Esophagus squamous epithelium (tissue), 5 donors: ENCODE data around the gene KRCC1. TPM values are rescaled to one million over a fixed set of nuclear protein-coding genes. Genes with fewer than 3 reads are reported as not detected.

Experiments
- DNase-seq: peaks from one replicate; lab custom pipeline; 2025; lab: John Stamatoyannopoulos, UW
- H3K27ac ChIP-seq, 4 donors: fragments of 200-600 bp; sonication (generic); one replicate each; pipeline ENCODE4 v1.5.1; 2016 to 2019; ENCODE audit warnings: mild to moderate bottlenecking in 1 of 4
- H3K27me3 ChIP-seq, 4 donors: fragments of 200-600 bp; sonication (generic); 1 replicate in 3 of 4; 2 replicates in 1 of 4; pipeline versions ENCODE4 v1.5.1 to v1.6.0; 2017 to 2021; ENCODE audit warnings: antibody characterized with exemption in 1 of 4
- H3K36me3 ChIP-seq, 3 donors: fragments of 200-600 bp; sonication (generic); one replicate each; pipeline ENCODE4 v1.5.1; 2016 to 2019
- H3K4me1 ChIP-seq, 3 donors: fragments of 200-600 bp; sonication (generic); one replicate each; pipeline ENCODE4 v1.5.1; 2017 to 2019
- H3K4me3 ChIP-seq, 4 donors: fragments of 200-600 bp; sonication (generic); 1 replicate in 3 of 4; 2 replicates in 1 of 4; pipeline ENCODE4 v1.5.1; 2016 to 2019; ENCODE audit warnings: mild to moderate bottlenecking in 2 of 4, moderate library complexity in 1 of 4
- H3K9me3 ChIP-seq, 3 donors: fragments of 200-600 bp; sonication (generic); one replicate each; pipeline ENCODE4 v1.5.1; 2016 to 2019
- POLR2A ChIP-seq, 4 donors: fragments of 450-650 bp; IDR thresholded peaks; one replicate each; pipeline ENCODE4 v1.6.1; 2017; ENCODE audit warnings: antibody characterized with exemption in 4 of 4, mild to moderate bottlenecking in 4 of 4, moderate library complexity in 3 of 4
- WGBS, 2 donors: methylation state at CpG; one replicate each; pipeline ENCODE4 v1.1.5; 2018; 5-methylcytosine and 5-hydroxymethylcytosine counted together
- intact Hi-C: fragments of 100-400 bp; cut with DNase I; formaldehyde crosslinking; loops from one replicate; pipeline ENCODE4 v1.15.0; 2022
- total RNA-seq, 4 donors: library from RNA; depleted of rRNA; stranded (reverse); fragments of >200 nt; gene quantifications; one replicate each; pipeline ENCODE4 v1.1.0, GENCODE V29; 2016
- TF ChIP-seq, protein P1 (sequence below), 6 experiments: fragments of 450-650 bp in 4 of 6; fragments of 200-600 bp in 2 of 6; sonication (generic) in 2 of 6; IDR thresholded peaks; one replicate each; pipeline ENCODE4 v1.5.1; 2016 to 2019; ENCODE audit warnings: antibody characterized with exemption in 6 of 6, mild to moderate bottlenecking in 4 of 6, moderate library complexity in 4 of 6
- donor health status: DM: yes; HTN: yes; CAD: no.

Gene KRCC1
- 10 to 100 TPM; 11.7 to 28.4 (median 20.1) TPM for total RNA-seq

DNA sequence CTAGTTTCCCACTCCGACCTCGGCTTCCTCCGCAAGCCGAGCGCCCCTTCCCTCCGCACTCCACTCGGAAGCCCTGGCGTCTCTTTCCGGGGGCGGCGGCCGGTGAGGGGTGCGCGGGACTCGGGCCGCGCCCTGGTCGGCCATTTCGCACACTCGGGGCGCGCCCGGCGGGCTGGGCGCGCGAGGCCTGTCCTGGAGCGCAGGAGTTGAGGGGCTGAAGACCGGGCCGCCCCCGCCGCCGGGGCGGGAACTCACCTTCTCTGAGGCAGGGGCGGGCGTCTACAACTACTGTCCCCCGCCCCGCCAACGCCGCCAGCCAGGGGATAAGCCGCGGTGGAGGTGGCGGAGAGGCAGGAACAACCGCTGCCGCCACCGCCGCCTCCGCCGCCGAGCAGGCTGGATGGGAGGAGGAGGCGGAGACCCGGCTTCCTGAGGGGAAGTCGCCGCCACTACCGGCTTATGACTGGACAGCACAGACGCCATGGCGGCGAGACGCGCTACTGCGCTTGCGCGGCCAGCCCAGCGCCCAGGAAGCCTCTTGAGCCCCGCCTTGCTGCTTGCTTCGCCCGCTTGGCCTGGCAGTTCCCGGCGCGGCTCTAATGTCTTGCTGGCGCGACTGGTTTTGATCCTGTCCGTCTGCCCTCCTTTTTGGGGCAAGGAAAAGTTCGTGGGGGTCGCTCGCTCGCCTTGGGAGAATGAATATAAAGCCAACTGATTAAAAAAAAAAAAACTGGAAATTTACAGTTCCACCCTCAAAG lies at the start of gene KRCC1:
TSS of gene KRCC1 (minus strand) at position 413 of the 758 bp plus-strand sequence. CDS start 27,220 bp downstream, outside the sequence.
- WGBS, 2 donors = 0 to 4% methylated on average over 4 of the region's 77 CpGs
- peak in 3 of 4 donors; percentile 50 to 97 (median 94) for TF ChIP-seq POLR2A (IDR thresholded peaks at IDR 0.05)
- TF ChIP-seq, protein P1, sequence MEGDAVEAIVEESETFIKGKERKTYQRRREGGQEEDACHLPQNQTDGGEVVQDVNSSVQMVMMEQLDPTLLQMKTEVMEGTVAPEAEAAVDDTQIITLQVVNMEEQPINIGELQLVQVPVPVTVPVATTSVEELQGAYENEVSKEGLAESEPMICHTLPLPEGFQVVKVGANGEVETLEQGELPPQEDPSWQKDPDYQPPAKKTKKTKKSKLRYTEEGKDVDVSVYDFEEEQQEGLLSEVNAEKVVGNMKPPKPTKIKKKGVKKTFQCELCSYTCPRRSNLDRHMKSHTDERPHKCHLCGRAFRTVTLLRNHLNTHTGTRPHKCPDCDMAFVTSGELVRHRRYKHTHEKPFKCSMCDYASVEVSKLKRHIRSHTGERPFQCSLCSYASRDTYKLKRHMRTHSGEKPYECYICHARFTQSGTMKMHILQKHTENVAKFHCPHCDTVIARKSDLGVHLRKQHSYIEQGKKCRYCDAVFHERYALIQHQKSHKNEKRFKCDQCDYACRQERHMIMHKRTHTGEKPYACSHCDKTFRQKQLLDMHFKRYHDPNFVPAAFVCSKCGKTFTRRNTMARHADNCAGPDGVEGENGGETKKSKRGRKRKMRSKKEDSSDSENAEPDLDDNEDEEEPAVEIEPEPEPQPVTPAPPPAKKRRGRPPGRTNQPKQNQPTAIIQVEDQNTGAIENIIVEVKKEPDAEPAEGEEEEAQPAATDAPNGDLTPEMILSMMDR (IDR thresholded peaks at IDR 0.05) = peak in 3 of 6 experiments; percentile 17 to 38 (median 31)
- peak; percentile 73 for DNase-seq
- peaks cover 16 to 44% (median 20%) of the 10 kb centered on the region in 3 donors for H3K4me1 ChIP-seq
- intact Hi-C loops = loop anchor here (5.0 kb wide), 1 partner anchor 107 kb away; no protein-coding TSS in a partner anchor
- no peaks in the 10 kb centered on the region for H3K27me3 ChIP-seq
- no peaks in the 10 kb centered on the region for H3K9me3 ChIP-seq
- peaks cover 0 to 4% (median 0%) of the 10 kb centered on the region in 3 donors for H3K36me3 ChIP-seq
- H3K4me3 ChIP-seq = peak within 1 kb of the TSS; percentile 76 to 96 (median 86)
- H3K27ac ChIP-seq = peak within 1 kb of the TSS; percentile 98 to 100 (median 98)

DNA sequence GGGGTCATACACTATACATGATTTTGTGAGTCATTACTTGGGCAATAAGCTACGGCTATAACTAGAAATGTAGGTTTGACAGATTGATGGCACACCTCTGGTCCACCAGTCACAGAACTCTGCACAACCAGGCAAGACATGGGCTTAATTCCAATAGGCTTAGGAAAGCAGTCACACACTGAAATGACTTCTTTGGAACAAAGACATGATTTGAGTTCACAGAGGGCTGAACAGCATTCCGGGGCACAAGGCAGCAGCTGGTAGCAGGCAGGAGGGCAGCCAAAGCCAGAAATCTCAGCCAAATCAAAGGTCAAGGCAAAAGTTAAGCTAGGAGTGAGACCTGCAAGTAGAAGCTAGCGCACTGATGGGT lies 44.9 kb upstream of the KRCC1 start:
- no peaks in the 10 kb centered on the region for H3K36me3 ChIP-seq
- TF ChIP-seq, protein P1 (IDR thresholded peaks at IDR 0.05) = no peak
- TF ChIP-seq POLR2A (IDR thresholded peaks at IDR 0.05) = no peak
- peaks cover 0 to 11% (median 0%) of the 10 kb centered on the region in 3 donors for H3K4me1 ChIP-seq
- intact Hi-C loops = no loop called here
- 43 to 46% methylated on average over 3 of the region's 3 CpGs for WGBS, 2 donors
- H3K27ac ChIP-seq = no peak overlapping the region
- H3K27me3 ChIP-seq = peaks cover 0 to 13% (median 0%) of the 10 kb centered on the region in 4 donors
- no peak overlapping the region for H3K4me3 ChIP-seq
- H3K9me3 ChIP-seq = no peaks in the 10 kb centered on the region
- DNase-seq = no peak

DNA sequence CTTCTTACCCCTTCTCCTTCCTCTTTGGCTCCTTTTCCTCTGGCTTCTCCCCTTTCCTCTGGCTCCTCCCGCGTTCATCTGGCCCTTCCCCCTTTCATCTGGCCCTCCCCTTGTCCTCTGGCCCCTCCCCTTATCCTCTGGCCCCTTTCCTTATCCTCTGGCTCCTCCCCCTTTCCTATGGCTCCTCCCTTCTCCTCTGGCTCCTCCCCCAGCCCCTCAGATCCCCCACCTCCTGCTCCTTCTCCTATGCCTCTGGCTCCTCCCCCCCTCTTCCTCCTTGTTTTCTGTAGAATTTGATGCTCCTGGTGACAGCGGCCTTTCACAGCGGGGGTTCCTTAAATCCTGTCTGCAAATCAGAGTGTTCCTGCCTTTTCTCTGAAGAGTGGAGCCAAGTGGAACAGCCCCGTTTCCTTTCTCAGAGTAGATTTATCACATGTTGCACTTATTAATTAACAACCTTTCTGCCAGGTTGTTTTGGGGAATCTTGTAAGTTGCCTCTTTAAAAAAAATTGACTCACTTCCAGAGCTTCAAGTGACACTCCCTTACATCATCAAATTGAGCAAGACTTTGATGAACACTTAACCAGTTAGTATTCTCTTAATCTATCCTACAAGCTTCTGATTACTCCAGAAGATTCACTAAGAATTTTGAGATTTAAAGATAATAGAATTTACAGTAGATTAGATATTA lies 44.4 kb upstream of the KRCC1 start:
- no peak for DNase-seq

DNA sequence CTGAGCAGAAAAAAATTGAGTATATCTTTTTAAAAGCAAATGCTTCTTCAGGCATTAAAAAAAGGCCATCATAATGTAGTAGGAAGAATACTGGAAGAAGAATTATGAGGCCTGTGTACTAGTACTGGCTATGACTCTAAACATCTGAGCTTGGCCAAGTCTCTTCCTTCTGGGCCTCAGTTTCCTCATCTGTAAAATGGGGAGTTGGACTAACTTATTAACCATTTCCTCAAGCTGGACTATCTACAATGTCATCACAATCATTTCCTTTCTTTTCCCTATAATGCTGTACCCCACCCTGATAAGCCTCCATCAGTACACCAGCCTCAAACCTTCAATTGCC lies 42.9 kb upstream of the KRCC1 start:
- Histone ChIP-seq H3K4me1 (peaks cover 0 to 11% (median 0%) of the 10 kb centered on the region in 3 donors), H3K27me3 (peaks cover 0 to 11% (median 0%) of the 10 kb centered on the region in 4 donors), H3K4me3 (no peak overlapping the region), H3K36me3 (no peaks in the 10 kb centered on the region), H3K27ac (no peak overlapping the region), H3K9me3 (no peaks in the 10 kb centered on the region)
- no peak for DNase-seq
- intact Hi-C loops = no loop called here
- TF ChIP-seq, protein P1 (IDR thresholded peaks at IDR 0.05) = no peak
- TF ChIP-seq POLR2A (IDR thresholded peaks at IDR 0.05) = no peak

More for the DNA sequence above, 44.4 kb upstream of the KRCC1 start:
- no peaks in the 10 kb centered on the region for H3K9me3 ChIP-seq
- H3K4me1 ChIP-seq = peaks cover 0 to 11% (median 0%) of the 10 kb centered on the region in 3 donors
- H3K27me3 ChIP-seq = peaks cover 0 to 14% (median 0%) of the 10 kb centered on the region in 4 donors
- no peaks in the 10 kb centered on the region for H3K36me3 ChIP-seq
- no peak overlapping the region for H3K4me3 ChIP-seq
- 48 to 56% methylated on average over 5 of the region's 5 CpGs for WGBS, 2 donors
- H3K27ac ChIP-seq = no peak overlapping the region
- intact Hi-C loops = no loop called here
- TF ChIP-seq, protein P1 (IDR thresholded peaks at IDR 0.05) = no peak
- no peak for TF ChIP-seq POLR2A (IDR thresholded peaks at IDR 0.05)
